Measurements from ENCODE around the gene SYTL3. TPM values are rescaled to one million over a fixed set of nuclear protein-coding genes. Genes with fewer than 3 reads are reported as not detected.

SYTL3 gene
- total and polyA plus RNA-seq, 10 of the 15 experiments (the other 5 are each of a cell fraction or from before 2014, with no cell fraction given), result 3.3 to 12.1 (median 6.9) TPM

DNA sequence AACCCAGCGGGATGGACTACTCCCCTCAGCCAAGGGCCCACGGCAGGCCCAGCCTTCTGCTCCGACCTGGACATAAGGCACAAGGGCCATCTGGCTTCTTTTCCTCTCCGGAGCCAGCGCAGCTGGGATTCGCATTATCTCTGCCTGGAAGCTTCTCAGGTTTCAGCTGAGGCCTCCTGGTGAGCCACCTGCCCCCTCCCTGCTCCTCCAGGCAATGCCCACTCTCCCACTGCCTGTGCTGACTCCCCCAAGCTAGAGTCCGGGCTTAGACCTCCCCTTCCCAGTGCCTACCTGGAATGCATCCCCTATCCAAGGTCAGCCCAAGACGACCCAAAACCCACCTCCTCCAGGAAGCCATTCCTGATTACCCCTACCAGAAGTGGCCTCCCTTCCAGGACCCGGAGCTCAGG, 108.6 kb downstream of the SYTL3 start:
- 67% methylated on average over 9 of the region's 9 CpGs for WGBS (ENCODE audit: insufficient coverage, insufficient replicate concordance, low lambda C conversion rate, missing lambda C conversion rate)
- no peak overlapping the region for H3K27ac ChIP-seq (ENCODE audit: control insufficient read depth, insufficient read depth)
- in situ Hi-C loops (cut with MboI), result no loop called here
- no peaks in the 10 kb centered on the region for H3K9me3 ChIP-seq (replicated peaks; ENCODE audit: control insufficient read depth, insufficient read depth, low read length)
- ChIA-PET SMC1A (ENCODE audit: uncharacterized antibody, unreplicated experiment) (interaction anchor here (1.4 kb wide), 1 partner anchor 216 kb away, joined by 4 read pairs; no protein-coding TSS in a partner anchor), RAD21 (ENCODE audit: unreplicated experiment) (no interaction called here), CTCF (no interaction called here), POLR2A (no interaction called here)
- H3K27me3 ChIP-seq (replicated peaks in 1 of 2; ENCODE audit: control insufficient read depth in 2 of 2, insufficient read depth in 2 of 2, low read length in 1 of 2), result no peaks in the 10 kb centered on the region
- no TSS peak for BruUV-seq (replicated peaks)
- peaks cover 0 to 2% of the 10 kb centered on the region in 2 experiments; a peak in 1 of 4 replicates for H3K36me3 ChIP-seq (ENCODE audit: control insufficient read depth in 2 of 2, insufficient read depth in 2 of 2, low read length in 1 of 2)
- no peak for FAIRE-seq
- H3K9ac ChIP-seq (ENCODE audit: control insufficient read depth, insufficient read depth, low read length), result no peak overlapping the region
- intact Hi-C loops (cut with micrococcal nuclease; ENCODE audit: unreplicated experiment), result no loop called here
- no peak for ATAC-seq
- TF ChIP-seq IKZF2 (IDR thresholded peaks at IDR 0.05) (no peak), NR2F1 (conservative IDR thresholded peaks at IDR 0.05) (no peak)
- no peak overlapping the region for H2AFZ ChIP-seq (ENCODE audit: control insufficient read depth, low read depth, low read length)
- H3K4me2 ChIP-seq (ENCODE audit: control insufficient read depth, insufficient read depth), result no peak overlapping the region
- no peaks in the 10 kb centered on the region for H3K79me2 ChIP-seq (ENCODE audit: control insufficient read depth, insufficient read depth, low read length)
- H3K4me3 ChIP-seq, result no peak overlapping the region
- no peak for DNase-seq (ENCODE audit: low read depth, low spot score)
- H4K20me1 ChIP-seq (ENCODE audit: control insufficient read depth, insufficient read depth), result no peaks in the 10 kb centered on the region
- H3K4me1 ChIP-seq (ENCODE audit: control insufficient read depth, insufficient read depth, low read length), result no peaks in the 10 kb centered on the region

DNA sequence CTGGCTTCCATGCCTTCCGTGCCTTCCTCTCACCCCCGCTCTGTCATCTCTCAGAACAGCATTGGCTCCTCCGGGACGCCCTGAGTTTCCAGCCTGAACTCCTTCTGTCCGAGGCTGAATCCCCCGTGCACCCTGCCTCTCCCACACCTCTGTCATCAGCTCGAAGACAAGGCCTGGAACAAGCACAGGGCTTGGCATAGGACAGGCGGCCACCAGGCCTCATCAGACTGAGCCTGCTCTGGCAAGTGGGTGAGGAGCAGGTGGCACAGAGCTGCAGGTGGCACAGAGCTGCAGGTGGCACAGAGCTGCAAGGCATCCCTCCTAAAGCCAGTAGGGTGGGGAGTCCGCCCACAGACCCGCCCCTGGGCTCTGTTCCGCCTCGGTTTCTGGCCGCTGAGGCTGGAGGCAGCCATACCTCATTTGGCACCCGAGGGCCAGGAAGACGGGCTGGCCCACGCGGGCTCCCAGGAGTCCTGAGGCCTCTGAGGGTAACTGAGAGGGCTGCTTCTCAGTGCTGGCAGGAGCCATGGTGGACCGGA, 109.2 kb downstream of the SYTL3 start:
- CTCF ChIA-PET, result interaction anchor here (1.1 kb wide), 1 partner anchor 22 kb away, joined by 3 read pairs; no protein-coding TSS in a partner anchor
- peaks cover 0 to 2% of the 10 kb centered on the region in 2 experiments; a peak in 1 of 4 replicates for H3K36me3 ChIP-seq (ENCODE audit: control insufficient read depth in 2 of 2, insufficient read depth in 2 of 2, low read length in 1 of 2)
- no peak overlapping the region for H3K4me3 ChIP-seq
- intact Hi-C loops (cut with micrococcal nuclease; ENCODE audit: unreplicated experiment) (no loop called here), in situ Hi-C loops (cut with MboI) (no loop called here)
- POLR2A ChIA-PET, result no interaction called here
- WGBS (ENCODE audit: insufficient coverage, insufficient replicate concordance, low lambda C conversion rate, missing lambda C conversion rate), result 65% methylated on average over 18 of the region's 18 CpGs
- FAIRE-seq (no peak), DNase-seq (ENCODE audit: low read depth, low spot score) (no peak), ATAC-seq (no peak)
- BruUV-seq (replicated peaks), result no TSS peak
- no peaks in the 10 kb centered on the region for H4K20me1 ChIP-seq (ENCODE audit: control insufficient read depth, insufficient read depth)
- no peak overlapping the region for H3K27ac ChIP-seq (ENCODE audit: control insufficient read depth, insufficient read depth)
- no peaks in the 10 kb centered on the region for H3K27me3 ChIP-seq (replicated peaks in 1 of 2; ENCODE audit: control insufficient read depth in 2 of 2, insufficient read depth in 2 of 2, low read length in 1 of 2)
- SMC1A ChIA-PET (ENCODE audit: uncharacterized antibody, unreplicated experiment), result interaction anchor here (0.7 to 1.4 kb wide), 3 partner anchors 22 to 1846 kb away, joined by 3 to 4 read pairs (median 3); no protein-coding TSS in a partner anchor
- RAD21 ChIA-PET (ENCODE audit: unreplicated experiment), result no interaction called here
- no peak for TF ChIP-seq CREM (IDR thresholded peaks at IDR 0.05; ENCODE audit: low read depth)
- TF ChIP-seq, protein P1, sequence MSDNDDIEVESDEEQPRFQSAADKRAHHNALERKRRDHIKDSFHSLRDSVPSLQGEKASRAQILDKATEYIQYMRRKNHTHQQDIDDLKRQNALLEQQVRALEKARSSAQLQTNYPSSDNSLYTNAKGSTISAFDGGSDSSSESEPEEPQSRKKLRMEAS (IDR thresholded peaks at IDR 0.05; ENCODE audit: low read depth, low read length), result no peak
- TF ChIP-seq CHD2 (IDR thresholded peaks at IDR 0.05; ENCODE audit: borderline replicate concordance, low read depth, low read length), result no peak
- no peak for TF ChIP-seq IRF4 (IDR thresholded peaks at IDR 0.05; ENCODE audit: low read depth, low read length)
- TF ChIP-seq ZNF622 (IDR thresholded peaks at IDR 0.05), result no peak
- TF ChIP-seq TARDBP (IDR thresholded peaks at IDR 0.05; ENCODE audit: borderline replicate concordance), result no peak
- no peak for TF ChIP-seq BACH1 (IDR thresholded peaks at IDR 0.05; ENCODE audit: borderline replicate concordance)
- TF ChIP-seq CREB1 (IDR thresholded peaks at IDR 0.05; ENCODE audit: low read depth), result no peak
- TF ChIP-seq MYB (IDR thresholded peaks at IDR 0.05; ENCODE audit: borderline replicate concordance, low read depth, low read length), result no peak
- TF ChIP-seq ATF7 (IDR thresholded peaks at IDR 0.05; ENCODE audit: low read depth), result no peak
- no peak for TF ChIP-seq EZH2 (IDR thresholded peaks at IDR 0.05; ENCODE audit: borderline replicate concordance, control insufficient read depth, low read depth, low read length)
- TF ChIP-seq NR2C1 (IDR thresholded peaks at IDR 0.05), result no peak
- no peak for TF ChIP-seq RELA (IDR thresholded peaks at IDR 0.05; ENCODE audit: borderline replicate concordance, partially characterized antibody)
- TF ChIP-seq SIN3A (IDR thresholded peaks at IDR 0.05; ENCODE audit: low read depth, low read length), result no peak
- no peak overlapping the region for H3K9ac ChIP-seq (ENCODE audit: control insufficient read depth, insufficient read depth, low read length)
- no peaks in the 10 kb centered on the region for H3K9me3 ChIP-seq (replicated peaks; ENCODE audit: control insufficient read depth, insufficient read depth, low read length)
- no peak overlapping the region for H3K4me2 ChIP-seq (ENCODE audit: control insufficient read depth, insufficient read depth)
- H3K79me2 ChIP-seq (ENCODE audit: control insufficient read depth, insufficient read depth, low read length), result no peaks in the 10 kb centered on the region
- H2AFZ ChIP-seq (ENCODE audit: control insufficient read depth, low read depth, low read length), result no peak overlapping the region
- H3K4me1 ChIP-seq (ENCODE audit: control insufficient read depth, insufficient read depth, low read length), result no peaks in the 10 kb centered on the region

Measured in GM12878 (cell line).